ENCODE results near the gene SMPDL3A. TPM values are rescaled to one million over a fixed set of nuclear protein-coding genes. Genes with fewer than 3 reads are reported as not detected.
A peak's percentile ranks its signal among the peaks of the same experiment; 100 is the strongest.
"Not testable (repeated sequence)": the region's sequence is repeated elsewhere in the genome, so short reads cannot be mapped to it uniquely, and the experiment has no call there.

SMPDL3A gene
- 6.3 and 6.8 TPM in 2 replicates for total RNA-seq

- H3K27me3 ChIP-seq (ENCODE audit: control insufficient read depth, insufficient read depth, low read length), result no peaks in the 10 kb centered on the region
- peak; percentile 38 for DNase-seq (ENCODE audit: low read depth)
- H3K36me3 ChIP-seq (ENCODE audit: control insufficient read depth, insufficient read depth, low read length), result no peaks in the 10 kb centered on the region
- peak within 1 kb of the TSS; percentile 65 for H3K4me3 ChIP-seq (ENCODE audit: low read depth, low read length)
- TF ChIP-seq CTCF (IDR thresholded peaks at IDR 0.05; ENCODE audit: insufficient read depth, low read length, poor library complexity, severe bottlenecking), result peak; percentile 35
Measured at GRCh38 chr6:122789182-122790027, at the start of gene SMPDL3A. Gene SMPDL3A, plus strand, starts transcription at chr6:122789258. Its CDS starts 89 bp downstream, at chr6:122789347.

GRCh38 chr6:122740091-122740490 lies 49.0 kb upstream of the SMPDL3A start:
- Histone ChIP-seq H3K4me3 (ENCODE audit: low read depth, low read length) (no peak overlapping the region), H3K27me3 (ENCODE audit: control insufficient read depth, insufficient read depth, low read length) (no peaks in the 10 kb centered on the region), H3K36me3 (ENCODE audit: control insufficient read depth, insufficient read depth, low read length) (no peaks in the 10 kb centered on the region)
- DNase-seq (ENCODE audit: low read depth), result no peak
- TF ChIP-seq CTCF (IDR thresholded peaks at IDR 0.05; ENCODE audit: insufficient read depth, low read length, poor library complexity, severe bottlenecking), result no peak

GRCh38 chr6:122740936-122741335 lies 48.1 kb upstream of the SMPDL3A start:
- Histone ChIP-seq H3K27me3 (ENCODE audit: control insufficient read depth, insufficient read depth, low read length) (no peaks in the 10 kb centered on the region), H3K4me3 (ENCODE audit: low read depth, low read length) (no peak overlapping the region), H3K36me3 (ENCODE audit: control insufficient read depth, insufficient read depth, low read length) (no peaks in the 10 kb centered on the region)
- no peak for TF ChIP-seq CTCF (IDR thresholded peaks at IDR 0.05; ENCODE audit: insufficient read depth, low read length, poor library complexity, severe bottlenecking)
- no peak for DNase-seq (ENCODE audit: low read depth)

GRCh38 chr6:122744247-122744646 lies 44.8 kb upstream of the SMPDL3A start:
- H3K27me3 ChIP-seq (ENCODE audit: control insufficient read depth, insufficient read depth, low read length); H3K36me3 ChIP-seq (ENCODE audit: control insufficient read depth, insufficient read depth, low read length); H3K4me3 ChIP-seq (ENCODE audit: low read depth, low read length); DNase-seq (ENCODE audit: low read depth): not testable (repeated sequence)
- TF ChIP-seq CTCF (IDR thresholded peaks at IDR 0.05; ENCODE audit: insufficient read depth, low read length, poor library complexity, severe bottlenecking), result peak; percentile 37

GRCh38 chr6:122744856-122745255 lies 44.2 kb upstream of the SMPDL3A start:
- not testable (repeated sequence) for H3K27me3 ChIP-seq (ENCODE audit: control insufficient read depth, insufficient read depth, low read length); H3K4me3 ChIP-seq (ENCODE audit: low read depth, low read length); H3K36me3 ChIP-seq (ENCODE audit: control insufficient read depth, insufficient read depth, low read length); DNase-seq (ENCODE audit: low read depth)

GRCh38 chr6:122746688-122747087 lies 42.4 kb upstream of the SMPDL3A start:
- TF ChIP-seq CTCF (IDR thresholded peaks at IDR 0.05; ENCODE audit: insufficient read depth, low read length, poor library complexity, severe bottlenecking), result no peak
- Histone ChIP-seq H3K36me3 (ENCODE audit: control insufficient read depth, insufficient read depth, low read length) (no peaks in the 10 kb centered on the region), H3K27me3 (ENCODE audit: control insufficient read depth, insufficient read depth, low read length) (no peaks in the 10 kb centered on the region), H3K4me3 (ENCODE audit: low read depth, low read length) (no peak overlapping the region)
- DNase-seq (ENCODE audit: low read depth), result no peak
